HCT116 (cell line): ENCODE data around the gene ZFR. TPM values are rescaled to one million over a fixed set of nuclear protein-coding genes. Genes with fewer than 3 reads are reported as not detected.

Source experiments
- ATAC-seq: fragments of 200-7000 bp; cut with Tn5 transposase; 2 replicates; pipeline ENCODE4 v1.9.1; 2020; ENCODE audit warnings: mild to moderate bottlenecking, moderate library complexity
- BruUV-seq: library from RNA; stranded (reverse); fragments of 400-500 nt; replicated peaks from 2 replicates; lab custom pipeline; 2021; lab: Mats Ljungman, UMichigan
- CTCF ChIA-PET: fragments of 300-600 bp; sonication (Branson Sonifier 250); formaldehyde crosslinking; loops from one replicate; lab custom pipeline; 2021; ENCODE audit warnings: antibody characterized with exemption; lab: Charles Lee
- POLR2A ChIA-PET: fragments of 300-600, 350-600 bp; sonication (Branson Sonifier 250); formaldehyde crosslinking; loops from one replicate; lab custom pipeline; 2021; ENCODE audit warnings: antibody characterized with exemption; lab: Charles Lee
- RAD21 ChIA-PET, 2 experiments: fragments of 300-600 bp; sonication (Branson Sonifier 250); formaldehyde crosslinking; loops; one replicate each; lab custom pipeline; 2023; ENCODE audit warnings: low total read pairs in 2 of 2; ENCODE audit not compliant: uncharacterized antibody in 2 of 2, unreplicated experiment in 2 of 2, low non-redundant PET in 1 of 2; lab: Charles Lee
- DNase-seq: peaks from one replicate; pipeline ENCODE4 v3.0.0-alpha.2; 2010; ENCODE audit warnings: low read depth, low spot score
- H2AFZ ChIP-seq: fragments of 200-600 bp; shearing (Covaris generic), sonication (generic); 2 replicates; pipeline ENCODE4 v1.6.1; 2017; ENCODE audit warnings: low read depth, mixed run types, mixed read lengths, antibody characterized with exemption, low read length; ENCODE audit not compliant: poor library complexity, severe bottlenecking
- H3K27ac ChIP-seq: 2 replicates; pipeline ENCODE4 v1.5.1; 2012; ENCODE audit warnings: low read depth, low read length
- H3K27me3 ChIP-seq: fragments of 200-600 bp; sonication (generic); 2 replicates; pipeline ENCODE4 v1.6.1; 2016; ENCODE audit warnings: mixed run types, low read length, mixed read lengths; ENCODE audit not compliant: insufficient read depth
- H3K36me3 ChIP-seq, 2 experiments: fragments of 200-500 bp in 1 of 2; fragments of 200-600 bp in 1 of 2; sonication (Bioruptor generic) in 1 of 2; sonication (generic) in 1 of 2; 2 replicates each; pipeline versions ENCODE4 v1.5.1 to v1.6.1; 2014 to 2016; ENCODE audit warnings: low read length in 2 of 2, inconsistent platforms in 1 of 2, mixed read lengths in 1 of 2, mixed run types in 1 of 2; ENCODE audit not compliant: insufficient read depth in 2 of 2, control insufficient read depth in 1 of 2
- H3K4me1 ChIP-seq, 2 experiments: fragments of 200-600 bp in 1 of 2; sonication (generic) in 1 of 2; 2 replicates each; pipeline versions ENCODE4 v1.5.1 to v1.6.1; 2012 to 2017; ENCODE audit warnings: low read length in 2 of 2, inconsistent platforms in 1 of 2, mild to moderate bottlenecking in 1 of 2, mixed read lengths in 1 of 2, mixed run types in 1 of 2, moderate library complexity in 1 of 2; ENCODE audit not compliant: insufficient read depth in 2 of 2, control insufficient read depth in 1 of 2
- H3K4me2 ChIP-seq: fragments of 200-600 bp; sonication (generic); 2 replicates; pipeline ENCODE4 v1.6.1; 2017; ENCODE audit warnings: mixed run types, low read length, mixed read lengths
- H3K4me3 ChIP-seq, 2 experiments: fragments of 200-600 bp in 1 of 2; sonication (generic) in 1 of 2; replicated peaks in 1 of 2; 2 replicates each; pipeline ENCODE4 v1.5.1; 2011 to 2016; ENCODE audit warnings: low read length in 2 of 2, control low read depth in 1 of 2, low read depth in 1 of 2, mild to moderate bottlenecking in 1 of 2, mixed read lengths in 1 of 2, mixed run types in 1 of 2
- H3K79me2 ChIP-seq: fragments of 200-600 bp; sonication (generic); 2 replicates; pipeline ENCODE4 v1.6.1; 2017; ENCODE audit warnings: mild to moderate bottlenecking, mixed run types, low read length, moderate library complexity, mixed read lengths; ENCODE audit not compliant: insufficient read depth
- H3K9ac ChIP-seq: fragments of 200-600 bp; sonication (generic); 2 replicates; pipeline ENCODE4 v1.6.1; 2016; ENCODE audit warnings: low read length, mixed read lengths
- H3K9me2 ChIP-seq: fragments of 200-600 bp; sonication (generic), shearing (Covaris generic); 2 replicates; pipeline ENCODE4 v1.6.1; 2017; ENCODE audit warnings: mixed run types, mild to moderate bottlenecking, moderate library complexity; ENCODE audit not compliant: insufficient read depth
- H3K9me3 ChIP-seq, 2 experiments: fragments of 200-500 bp in 1 of 2; fragments of 200-600 bp in 1 of 2; sonication (Bioruptor generic) in 1 of 2; sonication (generic) in 1 of 2; 2 replicates each; pipeline ENCODE4 v1.6.1; 2014 to 2017; ENCODE audit warnings: low read length in 2 of 2, mixed read lengths in 2 of 2, inconsistent platforms in 1 of 2, low read depth in 1 of 2, mild to moderate bottlenecking in 1 of 2, mixed run types in 1 of 2, moderate library complexity in 1 of 2; ENCODE audit not compliant: control insufficient read depth in 1 of 2, insufficient read depth in 1 of 2
- H4K20me1 ChIP-seq: fragments of 200-600 bp; sonication (generic), shearing (Covaris generic); 2 replicates; pipeline ENCODE4 v1.6.1; 2017; ENCODE audit warnings: mixed run types, mild to moderate bottlenecking, moderate library complexity; ENCODE audit not compliant: insufficient read depth
- CBX3 ChIP-seq: IDR thresholded peaks from 2 replicates; pipeline ENCODE4 v1.6.1; 2012; ENCODE audit warnings: low read depth
- CEBPB ChIP-seq: IDR thresholded peaks from 2 replicates; pipeline ENCODE4 v1.6.1; 2012; ENCODE audit warnings: low read depth
- EGR1 ChIP-seq: IDR thresholded peaks from 2 replicates; pipeline ENCODE4 v1.6.1; 2012; ENCODE audit warnings: low read depth
- EZH2 ChIP-seq: fragments of 200-600 bp; sonication (generic); IDR thresholded peaks from 2 replicates; pipeline ENCODE4 v1.6.1; 2017; ENCODE audit warnings: antibody characterized with exemption, mixed run types
- FOSL1 ChIP-seq: IDR thresholded peaks from 2 replicates; pipeline ENCODE4 v1.6.1; 2012; ENCODE audit warnings: low read depth
- JUND ChIP-seq: IDR thresholded peaks from 2 replicates; pipeline ENCODE4 v1.6.1; 2012
- POLR2A ChIP-seq: IDR thresholded peaks from 2 replicates; pipeline ENCODE4 v1.7.0; 2011; ENCODE audit warnings: borderline replicate concordance; ENCODE audit not compliant: insufficient read depth, insufficient read length; ENCODE audit errors: extremely low read depth
- POLR2AphosphoS5 ChIP-seq: IDR thresholded peaks from 2 replicates; pipeline ENCODE4 v1.6.1; 2011; ENCODE audit warnings: mild to moderate bottlenecking, low read depth, low read length, moderate library complexity
- SP1 ChIP-seq: IDR thresholded peaks from 2 replicates; pipeline ENCODE4 v1.6.1; 2012; ENCODE audit warnings: low read depth
- TCF7L2 ChIP-seq: IDR thresholded peaks from 2 replicates; pipeline ENCODE4 v1.7.0; 2011; ENCODE audit warnings: borderline replicate concordance, inconsistent platforms; ENCODE audit not compliant: insufficient read depth, insufficient read length; ENCODE audit errors: extremely low read depth
- YY1 ChIP-seq: IDR thresholded peaks from 2 replicates; pipeline ENCODE4 v1.6.1; 2011; ENCODE audit warnings: low read length, low read depth, moderate library complexity, mild to moderate bottlenecking; ENCODE audit not compliant: insufficient replicate concordance; ENCODE audit errors: extremely low read depth
- intact Hi-C: fragments of 100-400 bp; cut with micrococcal nuclease; formaldehyde crosslinking; loops from 2 replicates; pipeline ENCODE4 v1.10.0; 2022
- total RNA-seq: library from RNA; stranded (reverse); gene quantifications from one replicate; pipeline ENCODE4 v1.2.1, GENCODE V29; 2021; ENCODE audit not compliant: unreplicated experiment
- TF ChIP-seq, protein P1 (sequence below): IDR thresholded peaks from 2 replicates; pipeline ENCODE4 v1.6.1; 2011; ENCODE audit warnings: mild to moderate bottlenecking, low read length, moderate library complexity; ENCODE audit not compliant: insufficient replicate concordance; ENCODE audit errors: extremely low read depth
- TF ChIP-seq, protein P2 (sequence below): IDR thresholded peaks from 2 replicates; pipeline ENCODE4 v1.6.1; 2012
- TF ChIP-seq, protein P3 (sequence below), 3 experiments: fragments of 200-600 bp in 1 of 3; sonication (generic) in 1 of 3; IDR thresholded peaks in 2 of 3; conservative IDR thresholded peaks in 1 of 3; 2 replicates each; pipeline ENCODE4 v1.5.1; 2012 to 2017; ENCODE audit warnings: low read depth in 2 of 3, low read length in 2 of 3, antibody characterized with exemption in 1 of 3, borderline replicate concordance in 1 of 3, control low read depth in 1 of 3, mild to moderate bottlenecking in 1 of 3, mixed read lengths in 1 of 3, mixed run types in 1 of 3, moderate library complexity in 1 of 3; ENCODE audit not compliant: insufficient read depth in 1 of 3
- TF ChIP-seq, protein P4 (sequence below): IDR thresholded peaks from 2 replicates; pipeline ENCODE4 v1.6.1; 2012

Gene ZFR
- total RNA-seq, 1 experiment from 2014 or later = 65.7 TPM

DNA sequence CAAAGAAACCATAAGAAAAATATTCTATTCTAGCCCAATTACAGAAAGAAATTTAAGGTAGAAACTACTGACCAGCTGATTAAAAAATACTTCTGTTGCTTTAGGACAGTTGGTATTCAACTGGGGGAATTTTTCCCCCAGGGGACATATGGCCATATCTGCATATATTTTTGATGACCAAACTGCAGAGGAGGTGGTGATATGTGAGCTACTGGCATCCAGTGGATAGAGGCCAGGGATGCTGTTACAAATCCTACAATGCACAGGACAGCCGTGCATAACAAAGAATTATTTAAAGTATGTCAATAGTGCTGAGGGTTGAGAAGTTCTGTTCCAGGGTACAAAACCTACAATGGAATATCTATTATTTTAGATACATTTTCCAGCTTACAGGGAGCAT, 24.0 kb downstream of the ZFR start:
- no TSS peak for BruUV-seq
- no peak overlapping the region for H3K27ac ChIP-seq
- H3K36me3 ChIP-seq = peaks cover 12 to 17% of the 10 kb centered on the region in 2 experiments
- CTCF ChIA-PET = interaction anchor here (1.6 kb wide), 1 partner anchor 169 kb away, joined by 7 read pairs; no protein-coding TSS in a partner anchor
- H3K4me3 ChIP-seq = no peak overlapping the region
- H3K9me3 ChIP-seq = no peaks in the 10 kb centered on the region
- no peak overlapping the region for H2AFZ ChIP-seq
- RAD21 ChIA-PET = no interaction called here
- H3K79me2 ChIP-seq = peaks cover 95% of the 10 kb centered on the region
- H3K27me3 ChIP-seq = no peaks in the 10 kb centered on the region
- ATAC-seq (no peak), DNase-seq (no peak)
- intact Hi-C loops = no loop called here
- H3K9ac ChIP-seq = no peak overlapping the region
- no peak overlapping the region for H3K4me2 ChIP-seq
- H3K4me1 ChIP-seq = no peaks in the 10 kb centered on the region
- peaks cover 4% of the 10 kb centered on the region; the same call in 1 of the 2 replicates for H4K20me1 ChIP-seq
- no peaks in the 10 kb centered on the region for H3K9me2 ChIP-seq
- POLR2A ChIA-PET = no interaction called here
- TF ChIP-seq, protein P1, sequence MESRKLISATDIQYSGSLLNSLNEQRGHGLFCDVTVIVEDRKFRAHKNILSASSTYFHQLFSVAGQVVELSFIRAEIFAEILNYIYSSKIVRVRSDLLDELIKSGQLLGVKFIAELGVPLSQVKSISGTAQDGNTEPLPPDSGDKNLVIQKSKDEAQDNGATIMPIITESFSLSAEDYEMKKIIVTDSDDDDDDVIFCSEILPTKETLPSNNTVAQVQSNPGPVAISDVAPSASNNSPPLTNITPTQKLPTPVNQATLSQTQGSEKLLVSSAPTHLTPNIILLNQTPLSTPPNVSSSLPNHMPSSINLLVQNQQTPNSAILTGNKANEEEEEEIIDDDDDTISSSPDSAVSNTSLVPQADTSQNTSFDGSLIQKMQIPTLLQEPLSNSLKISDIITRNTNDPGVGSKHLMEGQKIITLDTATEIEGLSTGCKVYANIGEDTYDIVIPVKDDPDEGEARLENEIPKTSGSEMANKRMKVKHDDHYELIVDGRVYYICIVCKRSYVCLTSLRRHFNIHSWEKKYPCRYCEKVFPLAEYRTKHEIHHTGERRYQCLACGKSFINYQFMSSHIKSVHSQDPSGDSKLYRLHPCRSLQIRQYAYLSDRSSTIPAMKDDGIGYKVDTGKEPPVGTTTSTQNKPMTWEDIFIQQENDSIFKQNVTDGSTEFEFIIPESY = no peak
- TF ChIP-seq, protein P2, sequence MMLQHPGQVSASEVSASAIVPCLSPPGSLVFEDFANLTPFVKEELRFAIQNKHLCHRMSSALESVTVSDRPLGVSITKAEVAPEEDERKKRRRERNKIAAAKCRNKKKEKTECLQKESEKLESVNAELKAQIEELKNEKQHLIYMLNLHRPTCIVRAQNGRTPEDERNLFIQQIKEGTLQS = no peak
- TF ChIP-seq POLR2A (no peak), SP1 (no peak), CEBPB (no peak), CBX3 (no peak), FOSL1 (no peak), EGR1 (no peak), TCF7L2 (no peak), EZH2 (no peak), JUND (no peak), YY1 (no peak), POLR2AphosphoS5 (no peak)
- TF ChIP-seq, protein P3, sequence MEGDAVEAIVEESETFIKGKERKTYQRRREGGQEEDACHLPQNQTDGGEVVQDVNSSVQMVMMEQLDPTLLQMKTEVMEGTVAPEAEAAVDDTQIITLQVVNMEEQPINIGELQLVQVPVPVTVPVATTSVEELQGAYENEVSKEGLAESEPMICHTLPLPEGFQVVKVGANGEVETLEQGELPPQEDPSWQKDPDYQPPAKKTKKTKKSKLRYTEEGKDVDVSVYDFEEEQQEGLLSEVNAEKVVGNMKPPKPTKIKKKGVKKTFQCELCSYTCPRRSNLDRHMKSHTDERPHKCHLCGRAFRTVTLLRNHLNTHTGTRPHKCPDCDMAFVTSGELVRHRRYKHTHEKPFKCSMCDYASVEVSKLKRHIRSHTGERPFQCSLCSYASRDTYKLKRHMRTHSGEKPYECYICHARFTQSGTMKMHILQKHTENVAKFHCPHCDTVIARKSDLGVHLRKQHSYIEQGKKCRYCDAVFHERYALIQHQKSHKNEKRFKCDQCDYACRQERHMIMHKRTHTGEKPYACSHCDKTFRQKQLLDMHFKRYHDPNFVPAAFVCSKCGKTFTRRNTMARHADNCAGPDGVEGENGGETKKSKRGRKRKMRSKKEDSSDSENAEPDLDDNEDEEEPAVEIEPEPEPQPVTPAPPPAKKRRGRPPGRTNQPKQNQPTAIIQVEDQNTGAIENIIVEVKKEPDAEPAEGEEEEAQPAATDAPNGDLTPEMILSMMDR (IDR thresholded peaks at IDR 0.05 in 2 of 3, conservative IDR thresholded peaks at IDR 0.05 in 1 of 3; ENCODE audit: borderline replicate concordance in 1 of 3, insufficient read depth in 1 of 3, low read depth in 2 of 3, low read length in 2 of 3) = no peak
- TF ChIP-seq, protein P4, sequence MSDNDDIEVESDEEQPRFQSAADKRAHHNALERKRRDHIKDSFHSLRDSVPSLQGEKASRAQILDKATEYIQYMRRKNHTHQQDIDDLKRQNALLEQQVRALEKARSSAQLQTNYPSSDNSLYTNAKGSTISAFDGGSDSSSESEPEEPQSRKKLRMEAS = no peak
